HL-60 (cell line): ENCODE data around the gene MED26.

ENCODE experiments used
- GABPA ChIP-seq: IDR thresholded peaks from 2 replicates; pipeline ENCODE4 v1.6.1; 2012; ENCODE audit warnings: low read depth
- POLR2AphosphoS5 ChIP-seq: IDR thresholded peaks from 2 replicates; pipeline ENCODE4 v1.6.1; 2012; ENCODE audit warnings: low read depth
- TF ChIP-seq, protein P1 (sequence below): IDR thresholded peaks from one replicate; pipeline ENCODE4 v1.5.1; 2011; ENCODE audit warnings: low read length, control low read depth, inconsistent platforms; ENCODE audit not compliant: insufficient read depth
- TF ChIP-seq, protein P2 (sequence below): IDR thresholded peaks from 2 replicates; pipeline ENCODE4 v1.6.1; 2012; ENCODE audit warnings: low read depth; ENCODE audit not compliant: insufficient replicate concordance

DNA sequence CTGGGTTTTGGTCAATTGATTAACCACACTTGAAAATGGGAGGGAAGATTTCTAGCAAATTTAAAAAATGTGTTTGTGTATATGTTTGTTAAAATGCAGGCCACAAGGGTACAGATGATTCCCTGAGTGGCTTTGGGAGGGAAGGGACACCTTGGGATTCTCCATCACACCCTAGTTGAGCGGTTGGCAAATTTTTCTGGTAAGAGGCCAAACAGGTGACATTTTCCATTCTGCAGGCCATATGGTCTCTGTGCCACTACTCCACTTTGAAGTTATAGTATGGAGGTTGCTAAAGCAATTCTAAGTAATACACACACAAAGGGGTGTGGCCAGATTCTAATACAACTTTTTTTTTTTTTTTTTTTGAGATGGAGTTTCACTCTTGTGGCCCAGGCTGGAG lies 12.9 kb upstream of the MED26 start:
- TF ChIP-seq, protein P1, sequence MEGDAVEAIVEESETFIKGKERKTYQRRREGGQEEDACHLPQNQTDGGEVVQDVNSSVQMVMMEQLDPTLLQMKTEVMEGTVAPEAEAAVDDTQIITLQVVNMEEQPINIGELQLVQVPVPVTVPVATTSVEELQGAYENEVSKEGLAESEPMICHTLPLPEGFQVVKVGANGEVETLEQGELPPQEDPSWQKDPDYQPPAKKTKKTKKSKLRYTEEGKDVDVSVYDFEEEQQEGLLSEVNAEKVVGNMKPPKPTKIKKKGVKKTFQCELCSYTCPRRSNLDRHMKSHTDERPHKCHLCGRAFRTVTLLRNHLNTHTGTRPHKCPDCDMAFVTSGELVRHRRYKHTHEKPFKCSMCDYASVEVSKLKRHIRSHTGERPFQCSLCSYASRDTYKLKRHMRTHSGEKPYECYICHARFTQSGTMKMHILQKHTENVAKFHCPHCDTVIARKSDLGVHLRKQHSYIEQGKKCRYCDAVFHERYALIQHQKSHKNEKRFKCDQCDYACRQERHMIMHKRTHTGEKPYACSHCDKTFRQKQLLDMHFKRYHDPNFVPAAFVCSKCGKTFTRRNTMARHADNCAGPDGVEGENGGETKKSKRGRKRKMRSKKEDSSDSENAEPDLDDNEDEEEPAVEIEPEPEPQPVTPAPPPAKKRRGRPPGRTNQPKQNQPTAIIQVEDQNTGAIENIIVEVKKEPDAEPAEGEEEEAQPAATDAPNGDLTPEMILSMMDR = no peak
- TF ChIP-seq POLR2AphosphoS5 = no peak
- TF ChIP-seq GABPA = no peak
- TF ChIP-seq, protein P2, sequence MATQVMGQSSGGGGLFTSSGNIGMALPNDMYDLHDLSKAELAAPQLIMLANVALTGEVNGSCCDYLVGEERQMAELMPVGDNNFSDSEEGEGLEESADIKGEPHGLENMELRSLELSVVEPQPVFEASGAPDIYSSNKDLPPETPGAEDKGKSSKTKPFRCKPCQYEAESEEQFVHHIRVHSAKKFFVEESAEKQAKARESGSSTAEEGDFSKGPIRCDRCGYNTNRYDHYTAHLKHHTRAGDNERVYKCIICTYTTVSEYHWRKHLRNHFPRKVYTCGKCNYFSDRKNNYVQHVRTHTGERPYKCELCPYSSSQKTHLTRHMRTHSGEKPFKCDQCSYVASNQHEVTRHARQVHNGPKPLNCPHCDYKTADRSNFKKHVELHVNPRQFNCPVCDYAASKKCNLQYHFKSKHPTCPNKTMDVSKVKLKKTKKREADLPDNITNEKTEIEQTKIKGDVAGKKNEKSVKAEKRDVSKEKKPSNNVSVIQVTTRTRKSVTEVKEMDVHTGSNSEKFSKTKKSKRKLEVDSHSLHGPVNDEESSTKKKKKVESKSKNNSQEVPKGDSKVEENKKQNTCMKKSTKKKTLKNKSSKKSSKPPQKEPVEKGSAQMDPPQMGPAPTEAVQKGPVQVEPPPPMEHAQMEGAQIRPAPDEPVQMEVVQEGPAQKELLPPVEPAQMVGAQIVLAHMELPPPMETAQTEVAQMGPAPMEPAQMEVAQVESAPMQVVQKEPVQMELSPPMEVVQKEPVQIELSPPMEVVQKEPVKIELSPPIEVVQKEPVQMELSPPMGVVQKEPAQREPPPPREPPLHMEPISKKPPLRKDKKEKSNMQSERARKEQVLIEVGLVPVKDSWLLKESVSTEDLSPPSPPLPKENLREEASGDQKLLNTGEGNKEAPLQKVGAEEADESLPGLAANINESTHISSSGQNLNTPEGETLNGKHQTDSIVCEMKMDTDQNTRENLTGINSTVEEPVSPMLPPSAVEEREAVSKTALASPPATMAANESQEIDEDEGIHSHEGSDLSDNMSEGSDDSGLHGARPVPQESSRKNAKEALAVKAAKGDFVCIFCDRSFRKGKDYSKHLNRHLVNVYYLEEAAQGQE = no peak
